Heart left ventricle (tissue), 16 donors: ENCODE measurements around the gene VSIG2. TPM values are rescaled to one million over a fixed set of nuclear protein-coding genes. Genes with fewer than 3 reads are reported as not detected.
A peak's percentile ranks its signal among the peaks of the same experiment; 100 is the strongest.
"Not testable (repeated sequence)": the region's sequence is repeated elsewhere in the genome, so short reads cannot be mapped to it uniquely, and the experiment has no call there.

Source experiments
- ATAC-seq, 4 donors: fragments of 200-7000 bp; cut with Tn5 transposase; one replicate each; pipeline ENCODE4 v1.9.1; 2020 to 2022; ENCODE audit warnings: moderate library complexity in 4 of 4, mild to moderate bottlenecking in 3 of 4, moderate number of reproducible peaks in 1 of 4
- DNase-seq, 5 donors: peaks; one replicate each; pipeline ENCODE4 v3.0.0-alpha.2; 2020
- H3K27ac ChIP-seq, 12 donors: fragments of 200-600 bp; sonication (generic) in 4 of 12; one replicate each; pipeline versions ENCODE4 v1.5.0 to v1.8.0; 2016 to 2022; ENCODE audit warnings: mild to moderate bottlenecking in 2 of 12
- H3K27me3 ChIP-seq, 9 donors: fragments of 200-600 bp; sonication (generic) in 2 of 9; one replicate each; pipeline versions ENCODE4 v1.5.1 to v1.8.0; 2016 to 2022; ENCODE audit warnings: mild to moderate bottlenecking in 3 of 9
- H3K36me3 ChIP-seq, 9 donors: fragments of 200-600 bp; sonication (generic) in 2 of 9; one replicate each; pipeline versions ENCODE4 v1.5.0 to v1.8.0; 2018 to 2022; ENCODE audit warnings: mild to moderate bottlenecking in 2 of 9
- H3K4me1 ChIP-seq, 12 donors: fragments of 200-600 bp; sonication (generic) in 4 of 12; one replicate each; pipeline versions ENCODE4 v1.5.0 to v1.8.0; 2016 to 2022; ENCODE audit warnings: mild to moderate bottlenecking in 3 of 12
- H3K4me3 ChIP-seq, 12 donors: fragments of 200-600 bp; sonication (generic) in 4 of 12; one replicate each; pipeline versions ENCODE4 v1.5.0 to v1.8.0; 2017 to 2022; ENCODE audit warnings: mild to moderate bottlenecking in 9 of 12, moderate library complexity in 4 of 12
- H3K9me3 ChIP-seq, 12 donors: fragments of 200-600 bp; sonication (generic) in 4 of 12; one replicate each; pipeline versions ENCODE4 v1.5.0 to v1.8.0; 2016 to 2022; ENCODE audit warnings: mild to moderate bottlenecking in 1 of 12
- POLR2A ChIP-seq, 2 donors: fragments of 450-650 bp; IDR thresholded peaks; one replicate each; pipeline ENCODE4 v1.6.1; 2017; ENCODE audit warnings: antibody characterized with exemption in 2 of 2, mild to moderate bottlenecking in 2 of 2, moderate library complexity in 2 of 2
- WGBS, 4 donors: extraction: QIAGEN DNeasy Blood & Tissue Kit in 2 of 4; methylation state at CpG; one replicate each; pipeline versions ENCODE4 v1.1.5 to v1.1.7; 2013 to 2018; 5-methylcytosine and 5-hydroxymethylcytosine counted together
- intact Hi-C, 10 donors: fragments of 100-400 bp; cut with DNase I; formaldehyde crosslinking; loops; one replicate each; pipeline versions ENCODE4 v1.11.1 to v1.14.2; 2022
- polyA plus RNA-seq, 2 donors: library from polyadenylated mRNA; stranded (reverse); fragments of 200-250 nt; gene quantifications; one replicate each; pipeline ENCODE4 v1.2.3, GENCODE V29; 2013
- total RNA-seq, 9 donors: library from RNA; depleted of rRNA in 2 of 9; stranded (reverse); fragments of >200 nt in 2 of 9; fragmentation: NEBNext Ultra II Directional in 3 of 9; extraction: Animal tissue kit (Norgen Biotek cat#: 25700) in 3 of 9; gene quantifications; one replicate each; pipeline versions ENCODE4 v1.1.0 to v1.2.4, GENCODE V29; 2016 to 2023
- TF ChIP-seq, protein P1 (sequence below), 12 donors: fragments of 200-600 bp; sonication (generic) in 4 of 12; IDR thresholded peaks; one replicate each; pipeline versions ENCODE4 v1.5.0 to v1.8.0; 2018 to 2022; ENCODE audit warnings: antibody characterized with exemption in 12 of 12, mild to moderate bottlenecking in 5 of 12
- donor health status: ischemic (EF 13 %, LVEDD 7.1; RV severe dilation, severe dysfunction).
- donor health status: healthy with polysubstance abuse.
- donor health status: DM: no; HTN: yes; CAD: no.
- donor health status: DM: no; HTN: no; CAD: no.
- donor health status: ischemic (EF 25% LVEDD 6.9; RV normal size, moderate dysfunction).
- donor health status: ischemic (EF 25% LVEDD 5.7; RV mildly dilated, moderate dysfunction).
- donor health status: healthy.
- donor health status: DM: yes; HTN: yes; CAD: no.
- donor health status: ischemic (EF 35%, LVEDD 5.7; RV mildly dilated, moderate dysfunction).
- donor health status: nonischemic (EF 11% LVEDD 7.7; RV severe dilation, severe dysfunction).
- donor health status: DM: yes; HTN: yes; CAD: no.
- donor health status: PGD.
- donor health status: ischemic (EF 29% LVEDD 5.4; RV normal size, mild dysfunction).
- donor health status: nonischemic (EF 23%, LVEDD 6.1; RV moderate dilation, normal function).

Gene VSIG2
- total and polyA plus RNA-seq, 11 donors: 0.42 to 4.8 (median 1.3) TPM

DNA sequence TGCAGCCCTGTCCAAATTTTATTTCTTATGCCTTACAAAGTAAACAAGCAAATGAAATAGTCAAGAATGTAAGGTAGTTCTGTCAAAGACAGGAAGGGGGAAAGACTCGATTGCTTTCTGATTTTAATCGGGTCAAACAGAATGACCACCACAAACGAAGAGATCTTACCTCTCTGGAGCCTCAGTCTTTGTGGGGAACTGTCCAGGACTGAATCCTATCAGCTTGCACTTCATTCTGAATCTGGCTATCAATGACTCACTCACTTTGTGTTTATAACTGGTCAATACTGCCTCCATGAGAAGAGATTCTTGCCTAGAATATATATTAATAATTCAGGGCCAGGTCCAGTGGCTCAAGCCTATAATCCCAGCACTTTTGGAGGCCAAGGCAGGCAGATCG, 30.9 kb upstream of the VSIG2 start:
- intact Hi-C loops: no loop called here
- no peak for TF ChIP-seq POLR2A (IDR thresholded peaks at IDR 0.05)
- TF ChIP-seq, protein P1, sequence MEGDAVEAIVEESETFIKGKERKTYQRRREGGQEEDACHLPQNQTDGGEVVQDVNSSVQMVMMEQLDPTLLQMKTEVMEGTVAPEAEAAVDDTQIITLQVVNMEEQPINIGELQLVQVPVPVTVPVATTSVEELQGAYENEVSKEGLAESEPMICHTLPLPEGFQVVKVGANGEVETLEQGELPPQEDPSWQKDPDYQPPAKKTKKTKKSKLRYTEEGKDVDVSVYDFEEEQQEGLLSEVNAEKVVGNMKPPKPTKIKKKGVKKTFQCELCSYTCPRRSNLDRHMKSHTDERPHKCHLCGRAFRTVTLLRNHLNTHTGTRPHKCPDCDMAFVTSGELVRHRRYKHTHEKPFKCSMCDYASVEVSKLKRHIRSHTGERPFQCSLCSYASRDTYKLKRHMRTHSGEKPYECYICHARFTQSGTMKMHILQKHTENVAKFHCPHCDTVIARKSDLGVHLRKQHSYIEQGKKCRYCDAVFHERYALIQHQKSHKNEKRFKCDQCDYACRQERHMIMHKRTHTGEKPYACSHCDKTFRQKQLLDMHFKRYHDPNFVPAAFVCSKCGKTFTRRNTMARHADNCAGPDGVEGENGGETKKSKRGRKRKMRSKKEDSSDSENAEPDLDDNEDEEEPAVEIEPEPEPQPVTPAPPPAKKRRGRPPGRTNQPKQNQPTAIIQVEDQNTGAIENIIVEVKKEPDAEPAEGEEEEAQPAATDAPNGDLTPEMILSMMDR (IDR thresholded peaks at IDR 0.05): no peak
- Histone ChIP-seq H3K27ac (no peak overlapping the region), H3K27me3 (no peaks in the 10 kb centered on the region), H3K9me3 (no peaks in the 10 kb centered on the region), H3K36me3 (peaks cover 0 to 9% (median 0%) of the 10 kb centered on the region in 9 donors), H3K4me1 (peaks cover 0 to 4% (median 0%) of the 10 kb centered on the region in 12 donors), H3K4me3 (no peak overlapping the region)
- no peak for ATAC-seq
- no peak for DNase-seq
- 89 to 96% (median 93%) methylated on average over 4 of the region's 4 CpGs for WGBS, 4 donors

DNA sequence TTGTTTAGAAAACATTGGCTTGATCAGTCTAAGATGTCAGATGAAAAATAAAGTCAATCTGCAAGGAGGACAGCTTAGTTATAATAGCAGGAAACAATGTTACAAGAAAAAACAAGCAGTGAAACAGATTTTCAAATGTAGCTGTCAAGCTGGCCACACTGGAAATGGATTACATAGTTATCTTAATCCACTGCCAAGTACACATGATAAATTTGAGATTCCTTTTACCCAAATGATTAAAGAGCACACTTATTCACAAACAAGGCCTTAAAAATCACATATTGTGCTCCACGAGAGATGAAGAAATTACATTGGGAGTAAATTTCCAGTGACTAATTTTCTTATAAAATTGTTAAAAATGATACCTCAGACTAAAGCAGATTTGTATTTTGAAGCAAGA, 27.5 kb upstream of the VSIG2 start:
- no peak for ATAC-seq
- no peak for DNase-seq
- no peak overlapping the region for H3K4me3 ChIP-seq
- H3K36me3 ChIP-seq: peaks cover 0 to 9% (median 0%) of the 10 kb centered on the region in 9 donors
- WGBS, 4 donors: 75 to 83% (median 79%) methylated on average over 1 of the region's 1 CpG
- intact Hi-C loops: loop anchor here in 1 of 10 donors (5.0 kb wide), 1 partner anchor 122 kb away; no protein-coding TSS in a partner anchor
- TF ChIP-seq, protein P1 (IDR thresholded peaks at IDR 0.05): no peak
- TF ChIP-seq POLR2A (IDR thresholded peaks at IDR 0.05): no peak
- no peaks in the 10 kb centered on the region for H3K27me3 ChIP-seq
- H3K4me1 ChIP-seq: peaks cover 0 to 4% (median 0%) of the 10 kb centered on the region in 12 donors
- no peaks in the 10 kb centered on the region for H3K9me3 ChIP-seq
- H3K27ac ChIP-seq: no peak overlapping the region

DNA sequence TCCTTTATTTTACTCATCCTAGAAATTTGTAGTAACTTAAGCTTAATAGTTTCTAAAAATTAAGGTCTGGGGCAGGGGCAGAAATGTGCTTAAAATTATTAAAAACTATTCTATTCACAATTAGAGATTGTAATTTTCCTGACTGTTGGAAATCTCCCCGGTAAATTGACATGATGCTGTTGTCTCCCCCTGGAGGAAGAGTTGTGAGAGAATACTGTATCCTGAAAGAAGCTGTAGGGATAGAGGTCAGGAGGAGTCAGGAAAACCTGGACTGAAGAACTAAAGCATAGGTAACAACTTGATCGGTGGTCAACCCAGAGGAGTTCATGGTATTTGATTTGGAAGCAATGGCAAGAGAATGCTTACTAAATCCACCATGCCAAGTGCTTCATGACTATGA, 26.2 kb upstream of the VSIG2 start:
- intact Hi-C loops: loop anchor here in 1 of 10 donors (5.0 kb wide), 1 partner anchor 121 kb away; no protein-coding TSS in a partner anchor
- peak overlapping the region in 1 of 12 donors; percentile 0 for H3K27ac ChIP-seq
- DNase-seq: no peak
- no peak for ATAC-seq
- H3K4me3 ChIP-seq: no peak overlapping the region
- H3K36me3 ChIP-seq: peaks cover 0 to 17% (median 2%) of the 10 kb centered on the region in 9 donors
- no peaks in the 10 kb centered on the region for H3K27me3 ChIP-seq
- TF ChIP-seq, protein P1 (IDR thresholded peaks at IDR 0.05): peak in 2 of 12 donors; percentile 12 to 23
- TF ChIP-seq POLR2A (IDR thresholded peaks at IDR 0.05): no peak
- peaks cover 0 to 4% (median 0%) of the 10 kb centered on the region in 12 donors for H3K4me1 ChIP-seq
- H3K9me3 ChIP-seq: no peaks in the 10 kb centered on the region
- WGBS, 4 donors: 78 to 86% (median 83%) methylated on average over 2 of the region's 2 CpGs

DNA sequence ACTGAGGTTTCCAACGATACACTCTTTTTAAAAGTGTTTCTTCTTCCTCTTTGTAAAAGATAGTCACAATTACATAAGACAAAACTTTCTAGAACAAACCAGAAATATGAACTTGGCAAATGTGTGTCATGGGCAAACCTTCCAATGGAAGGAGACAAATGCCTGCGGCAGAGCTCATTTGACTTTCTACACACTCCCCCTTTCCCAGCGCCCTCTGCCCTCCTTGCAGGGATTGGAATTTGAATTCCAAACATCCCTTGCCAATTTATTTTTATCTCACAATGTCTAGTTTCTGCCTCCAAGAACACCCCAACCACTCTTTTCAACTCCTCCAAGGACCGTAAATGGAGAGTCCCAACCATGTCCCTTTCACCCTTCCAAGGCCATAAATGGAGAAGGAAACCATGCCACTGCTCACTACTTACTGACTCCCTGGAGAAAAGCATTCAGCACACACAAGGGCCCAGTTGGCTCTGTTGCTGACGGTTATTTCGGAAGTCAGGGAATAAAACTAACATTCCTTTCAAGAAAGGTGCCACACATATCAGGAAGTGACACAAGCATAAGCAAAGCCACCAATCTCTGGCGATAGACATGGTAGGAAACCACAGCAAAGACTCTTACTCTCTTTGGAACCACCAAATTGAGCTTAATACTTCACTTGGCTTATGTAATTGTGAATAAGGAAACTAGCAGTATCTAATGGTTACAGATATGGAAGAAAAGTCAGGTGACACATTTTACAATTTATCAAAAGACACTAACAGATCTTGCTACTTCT, 25.0 kb upstream of the VSIG2 start:
- ATAC-seq: no peak
- 85 to 91% (median 88%) methylated on average over 7 of the region's 7 CpGs for WGBS, 4 donors
- peaks cover 0 to 28% (median 13%) of the 10 kb centered on the region in 9 donors for H3K36me3 ChIP-seq
- peaks cover 0 to 4% (median 0%) of the 10 kb centered on the region in 12 donors for H3K4me1 ChIP-seq
- no peak overlapping the region for H3K4me3 ChIP-seq
- peak overlapping the region in 3 of 12 donors; percentile 22 to 51 (median 25) for H3K27ac ChIP-seq
- no peak for TF ChIP-seq POLR2A (IDR thresholded peaks at IDR 0.05)
- TF ChIP-seq, protein P1 (IDR thresholded peaks at IDR 0.05): no peak
- H3K9me3 ChIP-seq: no peaks in the 10 kb centered on the region
- DNase-seq: no peak
- no peaks in the 10 kb centered on the region for H3K27me3 ChIP-seq
- intact Hi-C loops: loop anchor here in 1 of 10 donors (5.0 kb wide), 1 partner anchor 120 kb away; no protein-coding TSS in a partner anchor

DNA sequence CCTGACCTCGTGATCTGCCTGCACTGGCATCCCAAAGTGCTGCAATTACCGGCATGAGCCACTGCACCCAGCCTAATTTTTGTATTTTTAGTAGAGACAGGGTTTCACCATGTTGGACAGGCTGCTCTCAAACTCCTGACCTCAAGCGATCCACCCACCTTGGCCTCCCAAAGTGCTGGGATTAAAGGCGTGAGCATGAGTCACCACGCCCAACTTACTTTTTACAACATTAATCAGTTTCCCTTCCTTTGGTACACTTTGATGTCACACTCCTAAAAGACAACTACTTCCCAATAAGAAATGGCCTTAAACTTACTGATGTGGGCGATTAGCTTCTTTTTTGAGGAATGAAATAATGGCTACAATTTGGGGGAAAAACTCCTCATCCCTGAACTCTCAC, 18.9 kb upstream of the VSIG2 start:
- H3K9me3 ChIP-seq, H3K4me3 ChIP-seq, H3K27ac ChIP-seq, ATAC-seq, intact Hi-C loops, H3K27me3 ChIP-seq, DNase-seq, H3K4me1 ChIP-seq: not testable (repeated sequence)
- 96 to 98% (median 97%) methylated on average over 6 of the region's 6 CpGs for WGBS, 4 donors
- peaks cover 5 to 83% (median 64%) of the 10 kb centered on the region in 9 donors for H3K36me3 ChIP-seq
